T47D (cell line): ENCODE measurements around the gene MGAT4B.
"Not testable (repeated sequence)": the region's sequence is repeated elsewhere in the genome, so short reads cannot be mapped to it uniquely, and the experiment has no call there.

Experiments used
- DNase-seq, 2 experiments: peaks; one replicate each; pipeline versions ENCODE4 v3.0.0 to v3.0.0-alpha.2; 2011 to 2012; ENCODE audit warnings: low read depth in 1 of 2, low spot score in 1 of 2
- JUND ChIP-seq: IDR thresholded peaks from 2 replicates; pipeline ENCODE4 v1.6.1; 2012; ENCODE audit warnings: low read depth
- in situ Hi-C: cut with HindIII; loops from 2 replicates; pipeline ENCODE4 v1.10.0; 2016; ENCODE audit warnings: low sequenced_read_pairs, low pct_unique_long_range_greater_than_20kb

Gene MGAT4B

GRCh38 chr5:179806250-179807048 is at the start of gene MGAT4B:
Gene MGAT4B, minus strand, starts transcription at chr5:179806866. Its CDS starts 283 bp downstream, at chr5:179806583.
- peak; percentile 85 to 92 for DNase-seq
- TF ChIP-seq JUND, result no peak
- in situ Hi-C loops, result no loop called here

GRCh38 chr5:179854356-179854755 is 47.7 kb upstream of the MGAT4B start:
- DNase-seq, result no peak
- in situ Hi-C loops, result no loop called here
- no peak for TF ChIP-seq JUND

GRCh38 chr5:179852993-179853547 is 46.4 kb upstream of the MGAT4B start:
- in situ Hi-C loops, result no loop called here
- no peak for TF ChIP-seq JUND
- no peak for DNase-seq

- in situ Hi-C loops, result no loop called here
- no peak for TF ChIP-seq JUND
These were observed 35.0 kb upstream of the MGAT4B start for GRCh38 chr5:179841621-179842020.

GRCh38 chr5:179840766-179841165 is 34.1 kb upstream of the MGAT4B start:
- TF ChIP-seq JUND, result no peak
- no peak for DNase-seq
- in situ Hi-C loops, result no loop called here

More at GRCh38 chr5:179841621-179842020, 35.0 kb upstream of the MGAT4B start:
- no peak for DNase-seq

- in situ Hi-C loops, result no loop called here
- no peak for DNase-seq
- TF ChIP-seq JUND, result no peak
These were observed 33.7 kb upstream of the MGAT4B start for GRCh38 chr5:179840321-179840720.

- in situ Hi-C loops, result no loop called here
- no peak for TF ChIP-seq JUND
- no peak for DNase-seq
These were observed 32.9 kb upstream of the MGAT4B start for GRCh38 chr5:179839328-179840256.

GRCh38 chr5:179837076-179838011 is 30.7 kb upstream of the MGAT4B start:
- DNase-seq, result no peak
- no peak for TF ChIP-seq JUND
- in situ Hi-C loops, result no loop called here

GRCh38 chr5:179836225-179837019 is 29.8 kb upstream of the MGAT4B start:
- no peak for TF ChIP-seq JUND
- no peak for DNase-seq
- in situ Hi-C loops, result no loop called here

- in situ Hi-C loops, DNase-seq: not testable (repeated sequence)
These were observed 28.2 kb upstream of the MGAT4B start for GRCh38 chr5:179834871-179835270.

- in situ Hi-C loops, result no loop called here
- TF ChIP-seq JUND, result no peak
These were observed 27.5 kb upstream of the MGAT4B start for GRCh38 chr5:179834120-179834519.

More at GRCh38 chr5:179834120-179834519, 27.5 kb upstream of the MGAT4B start:
- DNase-seq, result no peak
